ENCODE measurements around the gene MAP3K7CL.
"Not testable (repeated sequence)": the region's sequence is repeated elsewhere in the genome, so short reads cannot be mapped to it uniquely, and the experiment has no call there.

MAP3K7CL gene

GRCh38 chr21:29166323-29166722 lies 35.9 kb downstream of the MAP3K7CL start:
- no peak for DNase-seq (ENCODE audit: low read depth)
- no peak overlapping the region for H3K4me3 ChIP-seq (ENCODE audit: low read depth, low read length)
- TF ChIP-seq, protein P1, sequence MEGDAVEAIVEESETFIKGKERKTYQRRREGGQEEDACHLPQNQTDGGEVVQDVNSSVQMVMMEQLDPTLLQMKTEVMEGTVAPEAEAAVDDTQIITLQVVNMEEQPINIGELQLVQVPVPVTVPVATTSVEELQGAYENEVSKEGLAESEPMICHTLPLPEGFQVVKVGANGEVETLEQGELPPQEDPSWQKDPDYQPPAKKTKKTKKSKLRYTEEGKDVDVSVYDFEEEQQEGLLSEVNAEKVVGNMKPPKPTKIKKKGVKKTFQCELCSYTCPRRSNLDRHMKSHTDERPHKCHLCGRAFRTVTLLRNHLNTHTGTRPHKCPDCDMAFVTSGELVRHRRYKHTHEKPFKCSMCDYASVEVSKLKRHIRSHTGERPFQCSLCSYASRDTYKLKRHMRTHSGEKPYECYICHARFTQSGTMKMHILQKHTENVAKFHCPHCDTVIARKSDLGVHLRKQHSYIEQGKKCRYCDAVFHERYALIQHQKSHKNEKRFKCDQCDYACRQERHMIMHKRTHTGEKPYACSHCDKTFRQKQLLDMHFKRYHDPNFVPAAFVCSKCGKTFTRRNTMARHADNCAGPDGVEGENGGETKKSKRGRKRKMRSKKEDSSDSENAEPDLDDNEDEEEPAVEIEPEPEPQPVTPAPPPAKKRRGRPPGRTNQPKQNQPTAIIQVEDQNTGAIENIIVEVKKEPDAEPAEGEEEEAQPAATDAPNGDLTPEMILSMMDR (IDR thresholded peaks at IDR 0.05; ENCODE audit: low read depth, low read length, missing control alignments), result no peak

GRCh38 chr21:29166853-29167252 lies 36.4 kb downstream of the MAP3K7CL start:
- H3K4me3 ChIP-seq (ENCODE audit: low read depth, low read length), result no peak overlapping the region
- TF ChIP-seq, protein P1 (IDR thresholded peaks at IDR 0.05; ENCODE audit: low read depth, low read length, missing control alignments), result no peak
- DNase-seq (ENCODE audit: low read depth), result no peak

GRCh38 chr21:29167481-29167880 lies 37.0 kb downstream of the MAP3K7CL start:
- not testable (repeated sequence) for DNase-seq (ENCODE audit: low read depth); H3K4me3 ChIP-seq (ENCODE audit: low read depth, low read length)

GRCh38 chr21:29168891-29169315 lies 38.5 kb downstream of the MAP3K7CL start:
- DNase-seq (ENCODE audit: low read depth), result no peak
- no peak overlapping the region for H3K4me3 ChIP-seq (ENCODE audit: low read depth, low read length)

GRCh38 chr21:29170944-29171343 lies 40.5 kb downstream of the MAP3K7CL start:
- TF ChIP-seq, protein P1 (IDR thresholded peaks at IDR 0.05; ENCODE audit: low read depth, low read length, missing control alignments), result no peak
- no peak for DNase-seq (ENCODE audit: low read depth)
- H3K4me3 ChIP-seq (ENCODE audit: low read depth, low read length), result no peak overlapping the region

More at GRCh38 chr21:29168891-29169315, 38.5 kb downstream of the MAP3K7CL start:
- TF ChIP-seq, protein P1 (IDR thresholded peaks at IDR 0.05; ENCODE audit: low read depth, low read length, missing control alignments), result no peak

DNA sequence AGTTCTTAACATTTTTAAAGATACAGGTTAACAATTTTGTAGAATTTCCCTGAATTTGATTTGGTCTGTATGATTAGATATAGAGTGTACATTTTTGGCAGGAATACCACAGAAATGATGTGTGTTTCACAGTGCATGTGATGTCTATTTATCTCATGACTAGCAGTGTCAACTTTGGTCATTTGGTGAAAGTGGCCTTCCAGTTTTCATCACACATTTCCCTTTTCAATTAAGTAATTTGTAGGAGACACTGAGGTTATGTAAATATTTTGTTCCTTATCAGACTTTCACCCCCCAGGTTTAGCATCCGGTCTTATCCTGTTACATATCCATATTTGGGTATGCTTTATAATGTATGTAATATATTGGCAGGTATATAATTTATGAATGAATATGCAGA lies 41.8 kb downstream of the MAP3K7CL start:
- DNase-seq (ENCODE audit: low read depth), result no peak
- H3K4me3 ChIP-seq (ENCODE audit: low read depth, low read length), result no peak overlapping the region
- TF ChIP-seq, protein P1 (IDR thresholded peaks at IDR 0.05; ENCODE audit: low read depth, low read length, missing control alignments), result no peak

DNA sequence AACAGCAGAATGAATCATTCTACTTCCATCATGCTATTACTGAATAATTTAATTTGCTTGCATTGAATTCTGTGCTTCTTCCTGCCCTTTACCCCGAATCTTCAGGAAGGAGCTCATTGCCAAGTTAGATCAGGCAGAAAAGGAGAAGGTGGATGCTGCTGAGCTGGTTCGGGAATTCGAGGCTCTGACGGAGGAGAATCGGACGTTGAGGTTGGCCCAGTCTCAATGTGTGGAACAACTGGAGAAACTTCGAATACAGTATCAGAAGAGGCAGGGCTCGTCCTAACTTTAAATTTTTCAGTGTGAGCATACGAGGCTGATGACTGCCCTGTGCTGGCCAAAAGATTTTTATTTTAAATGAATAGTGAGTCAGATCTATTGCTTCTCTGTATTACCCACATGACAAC lies 44.2 kb downstream of the MAP3K7CL start:
- DNase-seq (ENCODE audit: low read depth), result no peak
- TF ChIP-seq, protein P1 (IDR thresholded peaks at IDR 0.05; ENCODE audit: low read depth, low read length, missing control alignments), result no peak
- H3K4me3 ChIP-seq (ENCODE audit: low read depth, low read length), result no peak overlapping the region

Measured in GM12864 (cell line).